OCI-LY1 (cell line): Measurements from ENCODE around the gene ATXN7L1.

Experiments used
- EZH2 ChIP-seq: fragments of 200-600 bp; sonication (generic), shearing (Covaris generic); IDR thresholded peaks from 2 replicates; pipeline ENCODE4 v1.8.0; 2017; ENCODE audit warnings: borderline replicate concordance, mixed run types, mild to moderate bottlenecking, antibody characterized with exemption, low read length, moderate library complexity, mixed read lengths
- TF ChIP-seq, protein P1 (sequence below): fragments of 200-600 bp; sonication (generic), shearing (Covaris generic); IDR thresholded peaks from 2 replicates; pipeline ENCODE4 v1.5.1; 2017; ENCODE audit warnings: mild to moderate bottlenecking, antibody characterized with exemption, low read length, moderate library complexity, mixed read lengths

DNA sequence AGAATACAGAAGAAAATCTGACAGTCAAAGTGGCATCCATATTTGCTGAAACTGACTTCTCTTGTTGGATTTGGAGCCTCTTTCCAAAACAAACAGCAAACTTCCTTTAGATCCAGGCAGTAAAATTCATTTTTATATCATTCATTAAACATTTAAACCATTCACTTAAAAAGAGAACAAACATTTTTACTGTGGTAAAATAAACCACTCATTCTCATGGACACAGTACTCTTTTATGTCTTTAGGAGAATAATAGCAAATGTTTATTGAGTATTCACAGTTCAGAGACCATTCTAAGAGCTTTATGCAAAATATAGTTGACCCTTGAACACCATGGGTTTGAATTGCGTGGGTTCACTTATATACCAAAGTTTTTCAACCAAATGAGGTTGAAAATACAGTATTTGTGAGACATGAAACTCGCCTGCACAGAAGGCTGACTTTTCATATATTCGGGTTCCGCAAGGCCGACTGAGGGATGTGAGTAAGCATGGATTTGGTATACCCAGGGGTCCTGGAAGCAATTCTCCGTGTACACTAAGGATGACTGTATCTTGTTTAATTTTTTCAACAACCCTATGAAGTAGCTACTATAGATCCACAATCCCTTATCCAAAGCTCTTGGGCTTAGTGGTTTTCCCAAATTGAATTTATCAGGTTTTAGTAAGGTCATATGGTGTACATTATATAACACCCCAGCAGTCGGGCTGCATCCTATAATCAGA, 49.1 kb downstream of the ATXN7L1 start:
- TF ChIP-seq, protein P1, sequence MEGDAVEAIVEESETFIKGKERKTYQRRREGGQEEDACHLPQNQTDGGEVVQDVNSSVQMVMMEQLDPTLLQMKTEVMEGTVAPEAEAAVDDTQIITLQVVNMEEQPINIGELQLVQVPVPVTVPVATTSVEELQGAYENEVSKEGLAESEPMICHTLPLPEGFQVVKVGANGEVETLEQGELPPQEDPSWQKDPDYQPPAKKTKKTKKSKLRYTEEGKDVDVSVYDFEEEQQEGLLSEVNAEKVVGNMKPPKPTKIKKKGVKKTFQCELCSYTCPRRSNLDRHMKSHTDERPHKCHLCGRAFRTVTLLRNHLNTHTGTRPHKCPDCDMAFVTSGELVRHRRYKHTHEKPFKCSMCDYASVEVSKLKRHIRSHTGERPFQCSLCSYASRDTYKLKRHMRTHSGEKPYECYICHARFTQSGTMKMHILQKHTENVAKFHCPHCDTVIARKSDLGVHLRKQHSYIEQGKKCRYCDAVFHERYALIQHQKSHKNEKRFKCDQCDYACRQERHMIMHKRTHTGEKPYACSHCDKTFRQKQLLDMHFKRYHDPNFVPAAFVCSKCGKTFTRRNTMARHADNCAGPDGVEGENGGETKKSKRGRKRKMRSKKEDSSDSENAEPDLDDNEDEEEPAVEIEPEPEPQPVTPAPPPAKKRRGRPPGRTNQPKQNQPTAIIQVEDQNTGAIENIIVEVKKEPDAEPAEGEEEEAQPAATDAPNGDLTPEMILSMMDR, result no peak
- TF ChIP-seq EZH2, result no peak
